ENCODE data around the gene CFTR.

CFTR gene

DNA sequence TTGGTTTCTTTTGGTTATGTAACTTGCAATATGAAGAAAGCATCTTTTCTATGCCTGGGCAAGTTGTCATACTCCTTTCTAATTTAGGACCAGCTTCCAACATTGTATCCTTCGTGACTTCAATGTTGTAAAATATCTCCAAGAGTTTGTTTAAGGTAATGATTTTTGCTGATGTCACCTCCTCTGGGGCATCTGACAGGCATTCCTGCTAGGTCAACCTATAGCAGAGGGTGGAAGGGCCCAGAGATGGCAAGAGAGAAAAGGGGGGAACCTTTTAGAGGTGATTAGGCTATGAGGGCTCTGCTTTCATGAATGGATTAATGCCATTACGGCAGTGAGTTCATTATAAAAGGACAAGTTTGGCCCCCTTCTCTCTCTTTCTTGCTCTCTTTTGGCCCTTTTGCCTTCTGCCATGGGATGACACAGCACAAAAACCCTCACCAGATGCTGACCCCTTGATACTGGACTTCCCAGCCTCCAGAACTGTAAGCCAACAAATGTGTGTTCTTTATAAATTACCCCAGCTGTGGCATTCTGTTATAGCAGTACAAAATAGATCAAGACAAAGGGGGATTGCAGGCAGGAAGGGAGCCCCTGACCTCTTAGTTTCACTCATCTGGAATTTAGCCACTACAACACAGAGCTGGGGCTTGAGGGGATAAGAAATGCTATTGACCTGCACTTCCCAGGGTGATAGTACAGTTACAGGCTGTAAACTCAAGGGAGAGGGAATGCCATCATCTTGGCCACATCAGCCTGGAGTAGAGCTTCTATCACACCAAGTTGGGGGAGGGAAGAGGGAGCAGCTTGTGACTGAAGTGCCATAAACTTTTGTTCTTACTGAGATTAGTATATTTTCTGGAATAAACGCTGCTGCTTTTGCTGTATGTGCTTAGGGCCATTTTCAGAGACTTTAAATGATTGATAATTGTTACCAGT lies 195.9 kb downstream of the CFTR start:
- Histone ChIP-seq H3K4me3 (ENCODE audit: severe bottlenecking) (no peak overlapping the region), H3K27me3 (ENCODE audit: insufficient read depth, poor library complexity, severe bottlenecking) (no peaks in the 10 kb centered on the region), H3K9me3 (ENCODE audit: severe bottlenecking) (no peaks in the 10 kb centered on the region), H3K4me1 (ENCODE audit: insufficient read depth, poor library complexity, severe bottlenecking) (no peaks in the 10 kb centered on the region), H3K27ac (ENCODE audit: poor library complexity, severe bottlenecking) (no peak overlapping the region), H3K36me3 (ENCODE audit: low read depth) (no peaks in the 10 kb centered on the region)
- TF ChIP-seq, protein P1, sequence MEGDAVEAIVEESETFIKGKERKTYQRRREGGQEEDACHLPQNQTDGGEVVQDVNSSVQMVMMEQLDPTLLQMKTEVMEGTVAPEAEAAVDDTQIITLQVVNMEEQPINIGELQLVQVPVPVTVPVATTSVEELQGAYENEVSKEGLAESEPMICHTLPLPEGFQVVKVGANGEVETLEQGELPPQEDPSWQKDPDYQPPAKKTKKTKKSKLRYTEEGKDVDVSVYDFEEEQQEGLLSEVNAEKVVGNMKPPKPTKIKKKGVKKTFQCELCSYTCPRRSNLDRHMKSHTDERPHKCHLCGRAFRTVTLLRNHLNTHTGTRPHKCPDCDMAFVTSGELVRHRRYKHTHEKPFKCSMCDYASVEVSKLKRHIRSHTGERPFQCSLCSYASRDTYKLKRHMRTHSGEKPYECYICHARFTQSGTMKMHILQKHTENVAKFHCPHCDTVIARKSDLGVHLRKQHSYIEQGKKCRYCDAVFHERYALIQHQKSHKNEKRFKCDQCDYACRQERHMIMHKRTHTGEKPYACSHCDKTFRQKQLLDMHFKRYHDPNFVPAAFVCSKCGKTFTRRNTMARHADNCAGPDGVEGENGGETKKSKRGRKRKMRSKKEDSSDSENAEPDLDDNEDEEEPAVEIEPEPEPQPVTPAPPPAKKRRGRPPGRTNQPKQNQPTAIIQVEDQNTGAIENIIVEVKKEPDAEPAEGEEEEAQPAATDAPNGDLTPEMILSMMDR (IDR thresholded peaks at IDR 0.05; ENCODE audit: poor library complexity, severe bottlenecking): no peak
- ATAC-seq (ENCODE audit: low read depth) (no peak), DNase-seq (ENCODE audit: low spot score) (no peak)

DNA sequence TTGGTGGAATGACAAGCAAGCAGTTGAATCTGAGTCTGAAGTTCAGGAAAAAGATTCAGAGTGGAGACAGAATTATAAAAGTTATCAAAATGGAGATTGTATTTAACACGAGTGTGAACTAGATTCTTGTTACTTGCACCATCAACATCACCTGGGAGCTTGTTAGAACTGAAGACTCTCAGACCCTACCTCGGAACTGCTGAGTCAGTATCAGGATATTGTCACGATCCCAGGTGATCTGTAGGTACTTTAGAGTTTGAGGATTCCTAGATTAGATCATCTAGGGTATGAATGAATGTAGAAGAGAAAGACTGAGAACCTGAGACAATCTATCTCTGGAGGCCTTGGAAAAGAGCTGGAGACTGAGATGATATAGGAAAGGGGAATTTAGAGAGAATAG lies 199.3 kb downstream of the CFTR start:
- Histone ChIP-seq H3K4me1 (ENCODE audit: insufficient read depth, poor library complexity, severe bottlenecking) (no peaks in the 10 kb centered on the region), H3K4me3 (ENCODE audit: severe bottlenecking) (no peak overlapping the region), H3K27me3 (ENCODE audit: insufficient read depth, poor library complexity, severe bottlenecking) (no peaks in the 10 kb centered on the region), H3K36me3 (ENCODE audit: low read depth) (no peaks in the 10 kb centered on the region), H3K9me3 (ENCODE audit: severe bottlenecking) (no peaks in the 10 kb centered on the region), H3K27ac (ENCODE audit: poor library complexity, severe bottlenecking) (no peak overlapping the region)
- TF ChIP-seq, protein P1 (IDR thresholded peaks at IDR 0.05; ENCODE audit: poor library complexity, severe bottlenecking): no peak
- no peak for DNase-seq (ENCODE audit: low spot score)
- ATAC-seq (ENCODE audit: low read depth): no peak

DNA sequence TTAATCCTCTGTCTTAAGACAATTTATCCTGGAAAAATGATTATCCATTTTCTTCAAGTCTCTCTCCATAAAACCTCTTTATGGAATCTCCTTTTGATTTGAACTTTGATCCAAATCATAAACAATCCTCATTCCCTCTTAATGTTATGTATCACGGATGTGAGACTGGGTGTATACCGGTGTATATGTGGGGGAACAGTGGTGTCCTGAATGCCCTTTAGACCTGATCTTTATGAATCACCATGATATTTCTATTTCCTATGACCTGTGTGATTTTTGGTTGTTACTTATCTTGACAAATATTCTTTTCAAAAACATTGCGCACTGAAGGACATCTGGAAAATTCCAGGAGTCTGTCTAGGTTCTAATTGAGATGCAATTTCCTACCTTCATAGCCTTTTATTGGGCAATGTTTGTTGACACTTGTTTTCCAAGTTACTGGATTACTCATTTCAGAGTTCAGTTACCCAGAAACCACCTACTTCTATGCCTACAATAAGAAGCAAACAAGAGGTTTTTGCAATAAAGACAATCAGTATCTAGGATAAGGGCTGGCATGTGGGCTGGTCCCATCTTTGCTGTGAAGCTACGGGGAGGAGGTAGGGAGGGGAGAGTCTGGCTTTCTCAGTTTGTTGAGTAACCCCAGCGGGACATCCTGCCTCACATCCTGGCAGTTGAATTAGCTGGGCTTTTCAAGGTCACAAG lies 203.0 kb downstream of the CFTR start:
- DNase-seq (ENCODE audit: low spot score) (no peak), ATAC-seq (ENCODE audit: low read depth) (peak; percentile 83)
- H3K4me3 ChIP-seq (ENCODE audit: severe bottlenecking): no peak overlapping the region
- TF ChIP-seq, protein P1 (IDR thresholded peaks at IDR 0.05; ENCODE audit: poor library complexity, severe bottlenecking): no peak
- H3K27me3 ChIP-seq (ENCODE audit: insufficient read depth, poor library complexity, severe bottlenecking): no peaks in the 10 kb centered on the region
- no peaks in the 10 kb centered on the region for H3K36me3 ChIP-seq (ENCODE audit: low read depth)
- H3K4me1 ChIP-seq (ENCODE audit: insufficient read depth, poor library complexity, severe bottlenecking): no peaks in the 10 kb centered on the region
- H3K27ac ChIP-seq (ENCODE audit: poor library complexity, severe bottlenecking): no peak overlapping the region
- no peaks in the 10 kb centered on the region for H3K9me3 ChIP-seq (ENCODE audit: severe bottlenecking)

DNA sequence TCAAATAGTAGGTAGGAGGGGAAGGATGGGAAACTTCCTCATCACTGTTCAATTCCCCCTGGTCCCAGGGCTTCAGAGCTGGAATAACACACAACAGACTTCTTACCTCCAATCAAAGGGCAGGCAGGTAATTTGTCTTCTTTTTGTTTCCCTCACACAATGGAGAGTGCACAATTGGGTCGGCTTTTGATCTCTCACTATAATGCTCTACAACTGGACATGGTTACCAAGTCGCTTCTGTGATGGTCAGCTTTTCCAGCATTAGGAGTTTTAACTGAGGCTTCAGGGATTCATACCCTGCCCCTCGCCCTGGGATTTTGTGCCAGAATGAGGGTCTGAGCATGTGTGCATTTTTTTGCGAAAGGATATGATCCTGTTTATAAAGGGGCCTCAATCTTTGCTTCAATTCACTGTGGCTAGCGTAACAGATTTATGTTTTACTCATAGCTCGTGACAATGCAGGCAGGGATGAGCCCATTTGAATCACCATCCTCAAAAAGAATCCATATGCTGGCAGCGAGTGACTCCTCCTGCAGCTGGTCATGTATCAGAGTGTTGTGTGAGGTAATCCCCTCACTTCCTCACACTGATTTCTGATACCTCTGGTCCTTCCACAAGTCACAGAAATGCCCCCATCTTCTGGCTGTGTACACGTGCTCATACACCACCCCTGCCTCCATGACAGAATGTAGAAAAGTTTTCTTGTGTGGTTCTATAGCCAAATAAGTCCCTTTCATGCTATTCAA lies 203.8 kb downstream of the CFTR start:
- H3K27me3 ChIP-seq (ENCODE audit: insufficient read depth, poor library complexity, severe bottlenecking): no peaks in the 10 kb centered on the region
- no peak overlapping the region for H3K4me3 ChIP-seq (ENCODE audit: severe bottlenecking)
- DNase-seq (ENCODE audit: low spot score) (no peak), ATAC-seq (ENCODE audit: low read depth) (no peak)
- no peaks in the 10 kb centered on the region for H3K36me3 ChIP-seq (ENCODE audit: low read depth)
- peaks cover 4% of the 10 kb centered on the region for H3K4me1 ChIP-seq (ENCODE audit: insufficient read depth, poor library complexity, severe bottlenecking)
- no peak overlapping the region for H3K27ac ChIP-seq (ENCODE audit: poor library complexity, severe bottlenecking)
- H3K9me3 ChIP-seq (ENCODE audit: severe bottlenecking): no peaks in the 10 kb centered on the region
- TF ChIP-seq, protein P1 (IDR thresholded peaks at IDR 0.05; ENCODE audit: poor library complexity, severe bottlenecking): no peak

Data from RWPE2 (cell line).